ENCODE data around the gene MYCBP2.

The MYCBP2 gene

GRCh38 chr13:77373502-77373901, 46.6 kb upstream of the MYCBP2 start:
- H3K27ac ChIP-seq = no peak overlapping the region
- H3K27me3 ChIP-seq = no peaks in the 10 kb centered on the region
- no peaks in the 10 kb centered on the region for H3K36me3 ChIP-seq
- no peaks in the 10 kb centered on the region for H3K4me1 ChIP-seq (ENCODE audit: control insufficient read depth in 1 of 2, insufficient read depth in 1 of 2, low read depth in 1 of 2, low read length in 1 of 2)
- H3K4me3 ChIP-seq (ENCODE audit: low read depth in 1 of 2, low read length in 1 of 2) = no peak overlapping the region
- H3K9me3 ChIP-seq = no peaks in the 10 kb centered on the region
- TF ChIP-seq CTCF (IDR thresholded peaks at IDR 0.05) = no peak

- H3K27me3 ChIP-seq = no peaks in the 10 kb centered on the region
- no peaks in the 10 kb centered on the region for H3K9me3 ChIP-seq
- no peak overlapping the region for H3K4me3 ChIP-seq (ENCODE audit: low read depth in 1 of 2, low read length in 1 of 2)
- H3K36me3 ChIP-seq = no peaks in the 10 kb centered on the region
- H3K27ac ChIP-seq = no peak overlapping the region
- no peaks in the 10 kb centered on the region for H3K4me1 ChIP-seq (ENCODE audit: control insufficient read depth in 1 of 2, insufficient read depth in 1 of 2, low read depth in 1 of 2, low read length in 1 of 2)
- TF ChIP-seq CTCF (IDR thresholded peaks at IDR 0.05) = no peak
Observed at GRCh38 chr13:77372275-77372674, 45.4 kb upstream of the MYCBP2 start.

- no peak for TF ChIP-seq CTCF (IDR thresholded peaks at IDR 0.05)
- Histone ChIP-seq H3K36me3 (no peaks in the 10 kb centered on the region), H3K27ac (no peak overlapping the region), H3K4me1 (ENCODE audit: control insufficient read depth in 1 of 2, insufficient read depth in 1 of 2, low read depth in 1 of 2, low read length in 1 of 2) (no peaks in the 10 kb centered on the region), H3K4me3 (ENCODE audit: low read depth in 1 of 2, low read length in 1 of 2) (no peak overlapping the region), H3K27me3 (no peaks in the 10 kb centered on the region), H3K9me3 (no peaks in the 10 kb centered on the region)
Observed at GRCh38 chr13:77370888-77371287, 44.0 kb upstream of the MYCBP2 start.

- no peaks in the 10 kb centered on the region for H3K9me3 ChIP-seq
- peaks cover 8 to 24% of the 10 kb centered on the region in 2 experiments for H3K4me1 ChIP-seq (ENCODE audit: control insufficient read depth in 1 of 2, insufficient read depth in 1 of 2, low read depth in 1 of 2, low read length in 1 of 2)
- no peak overlapping the region for H3K27ac ChIP-seq
- H3K4me3 ChIP-seq (ENCODE audit: low read depth in 1 of 2, low read length in 1 of 2) = no peak overlapping the region
- no peaks in the 10 kb centered on the region for H3K27me3 ChIP-seq
- no peaks in the 10 kb centered on the region for H3K36me3 ChIP-seq
- no peak for TF ChIP-seq CTCF (IDR thresholded peaks at IDR 0.05)
Observed at GRCh38 chr13:77362166-77362565, 35.3 kb upstream of the MYCBP2 start.

- H3K9me3 ChIP-seq = no peaks in the 10 kb centered on the region
- H3K27me3 ChIP-seq = no peaks in the 10 kb centered on the region
- no peaks in the 10 kb centered on the region for H3K36me3 ChIP-seq
- no peak overlapping the region for H3K4me3 ChIP-seq (ENCODE audit: low read depth in 1 of 2, low read length in 1 of 2)
- peak overlapping the region; percentile 63 for H3K27ac ChIP-seq
- no peak for TF ChIP-seq CTCF (IDR thresholded peaks at IDR 0.05)
- H3K4me1 ChIP-seq (ENCODE audit: control insufficient read depth in 1 of 2, insufficient read depth in 1 of 2, low read depth in 1 of 2, low read length in 1 of 2) = peaks cover 8 to 24% of the 10 kb centered on the region in 2 experiments
Observed at GRCh38 chr13:77360032-77360685, 33.3 kb upstream of the MYCBP2 start.
